NT2/D1 (cell line): ENCODE data around the gene NSUN2.

Experiments used
- DNase-seq: peaks from one replicate; pipeline ENCODE4 v3.0.0-alpha.2; 2011; ENCODE audit warnings: low read depth, low spot score
- H3K27me3 ChIP-seq: 2 replicates; pipeline ENCODE4 v1.6.0; 2011; ENCODE audit warnings: mild to moderate bottlenecking; ENCODE audit not compliant: insufficient read length, insufficient read depth
- H3K36me3 ChIP-seq: 2 replicates; pipeline ENCODE4 v1.6.1; 2011; ENCODE audit warnings: mild to moderate bottlenecking, low read length, mixed read lengths; ENCODE audit not compliant: insufficient read depth, insufficient read length
- H3K4me1 ChIP-seq: 2 replicates; pipeline ENCODE4 v1.5.1; 2011; ENCODE audit not compliant: insufficient read depth, insufficient read length
- H3K4me3 ChIP-seq: 2 replicates; pipeline ENCODE4 v1.5.1; 2011; ENCODE audit warnings: low read depth; ENCODE audit not compliant: insufficient read length
- H3K9ac ChIP-seq: 2 replicates; pipeline ENCODE4 v1.6.0; 2011; ENCODE audit warnings: low read depth; ENCODE audit not compliant: insufficient read length
- H3K9me3 ChIP-seq: 2 replicates; pipeline ENCODE4 v1.5.1; 2011; ENCODE audit warnings: mild to moderate bottlenecking, low read length; ENCODE audit not compliant: insufficient read depth
- SUZ12 ChIP-seq: IDR thresholded peaks from 2 replicates; pipeline ENCODE4 v1.6.1; 2011; ENCODE audit not compliant: insufficient read length, insufficient read depth; ENCODE audit errors: extremely low read depth
- YY1 ChIP-seq: IDR thresholded peaks from 2 replicates; pipeline ENCODE4 v1.6.1; 2011; ENCODE audit not compliant: insufficient read length, insufficient read depth
- ZNF274 ChIP-seq: IDR thresholded peaks from 2 replicates; pipeline ENCODE4 v1.6.1; 2011; ENCODE audit warnings: mild to moderate bottlenecking, low read depth, low read length

Gene NSUN2

DNA sequence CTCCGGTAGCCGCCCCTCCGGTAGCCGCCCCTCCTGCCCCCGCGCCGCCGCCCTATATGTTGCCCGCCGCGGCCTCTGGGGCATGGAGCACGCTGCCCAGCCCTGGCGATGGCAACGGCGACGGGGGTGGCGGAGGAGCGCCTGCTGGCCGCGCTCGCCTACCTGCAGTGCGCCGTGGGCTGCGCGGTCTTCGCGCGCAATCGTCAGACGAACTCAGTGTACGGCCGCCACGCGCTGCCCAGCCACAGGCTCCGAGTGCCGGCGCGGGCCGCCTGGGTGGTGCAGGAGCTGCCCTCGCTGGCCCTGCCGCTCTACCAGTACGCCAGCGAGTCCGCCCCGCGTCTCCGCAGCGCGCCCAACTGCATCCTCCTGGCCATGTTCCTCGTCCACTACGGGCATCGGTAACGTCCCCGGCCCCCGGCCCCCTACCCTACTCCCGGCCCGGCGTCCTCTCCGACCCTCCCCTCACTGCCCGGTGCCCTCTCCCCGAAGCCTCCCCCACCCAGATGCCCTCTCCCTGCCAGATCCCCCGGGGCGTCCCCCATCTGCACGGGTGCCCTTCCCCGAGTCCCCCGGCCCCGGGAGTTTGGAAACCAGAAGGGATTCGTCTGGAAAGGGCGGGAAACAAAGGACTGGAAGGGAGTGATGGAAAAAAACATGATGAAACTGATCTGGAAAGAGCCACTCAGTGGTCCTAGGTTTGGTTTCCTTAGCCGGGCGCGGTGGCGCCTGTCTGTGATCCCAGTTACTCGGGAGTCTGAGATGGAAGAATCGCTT is 813 bp upstream of the NSUN2 start:
- no peak for DNase-seq
- Histone ChIP-seq H3K4me3 (peak overlapping the region; percentile 78), H3K4me1 (peaks cover 4% of the 10 kb centered on the region), H3K9me3 (no peaks in the 10 kb centered on the region), H3K36me3 (peaks cover 48% of the 10 kb centered on the region), H3K9ac (peak overlapping the region; percentile 85), H3K27me3 (no peaks in the 10 kb centered on the region)
- TF ChIP-seq SUZ12 (no peak), ZNF274 (no peak), YY1 (no peak)

DNA sequence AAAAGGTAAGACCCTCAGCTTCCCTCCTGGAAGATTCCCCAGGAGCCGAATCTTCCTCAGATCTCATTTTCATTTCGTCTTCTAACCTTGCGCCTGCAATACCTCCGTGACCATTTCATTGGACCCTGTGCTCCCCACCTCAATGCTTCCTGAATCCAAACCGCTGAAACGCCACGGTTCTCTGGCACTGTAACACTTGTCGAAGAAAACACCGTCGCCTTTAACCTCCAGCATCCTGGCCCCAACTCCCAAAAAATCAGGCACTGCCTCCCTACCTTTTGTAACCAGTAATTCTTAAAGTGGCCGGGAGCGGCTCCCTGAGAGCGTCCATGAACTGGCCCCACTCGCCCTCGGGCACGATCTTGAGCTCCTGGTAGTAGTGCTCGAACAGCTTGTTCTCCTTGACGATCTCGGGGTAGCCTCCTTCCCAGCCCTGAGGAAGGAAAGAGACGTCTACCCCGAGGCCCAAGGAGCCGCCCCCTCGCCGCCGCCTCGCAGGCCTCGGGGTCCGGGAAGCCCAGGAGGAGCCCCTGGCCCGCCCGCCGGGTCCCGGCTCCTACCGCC is 438 bp downstream of the NSUN2 start:
- Histone ChIP-seq H3K9ac (peak overlapping the region; percentile 93), H3K4me3 (peak overlapping the region; percentile 78), H3K27me3 (no peaks in the 10 kb centered on the region), H3K9me3 (no peaks in the 10 kb centered on the region), H3K36me3 (peaks cover 56% of the 10 kb centered on the region), H3K4me1 (peaks cover 4% of the 10 kb centered on the region)
- DNase-seq = no peak
- no peak for TF ChIP-seq YY1
- TF ChIP-seq ZNF274 = no peak
- TF ChIP-seq SUZ12 = no peak

DNA sequence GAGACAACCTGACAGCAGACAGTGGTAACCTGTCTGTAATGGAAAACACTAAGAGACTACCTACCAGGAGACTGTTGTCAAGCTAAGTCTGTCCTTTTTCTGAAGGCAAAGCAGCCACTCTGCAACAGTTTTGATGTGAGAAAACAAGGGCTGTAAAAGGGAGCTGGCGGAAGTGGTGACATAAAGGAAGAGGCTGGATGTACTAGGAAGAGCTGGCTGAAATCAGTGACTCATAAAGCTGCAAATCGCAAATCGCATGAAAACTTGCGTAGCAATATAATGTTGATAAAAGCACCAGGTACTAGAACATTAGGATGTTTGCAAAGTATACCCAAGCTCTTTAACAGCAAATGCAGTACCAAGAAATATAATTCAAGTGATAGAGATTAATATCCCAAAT is 1.4 kb downstream of the NSUN2 start:
- Histone ChIP-seq H3K27me3 (no peaks in the 10 kb centered on the region), H3K9ac (no peak overlapping the region), H3K4me3 (peak overlapping the region; percentile 78), H3K4me1 (no peaks in the 10 kb centered on the region), H3K9me3 (no peaks in the 10 kb centered on the region), H3K36me3 (peaks cover 64% of the 10 kb centered on the region)
- TF ChIP-seq YY1 (no peak), SUZ12 (no peak), ZNF274 (no peak)
- DNase-seq = no peak

DNA sequence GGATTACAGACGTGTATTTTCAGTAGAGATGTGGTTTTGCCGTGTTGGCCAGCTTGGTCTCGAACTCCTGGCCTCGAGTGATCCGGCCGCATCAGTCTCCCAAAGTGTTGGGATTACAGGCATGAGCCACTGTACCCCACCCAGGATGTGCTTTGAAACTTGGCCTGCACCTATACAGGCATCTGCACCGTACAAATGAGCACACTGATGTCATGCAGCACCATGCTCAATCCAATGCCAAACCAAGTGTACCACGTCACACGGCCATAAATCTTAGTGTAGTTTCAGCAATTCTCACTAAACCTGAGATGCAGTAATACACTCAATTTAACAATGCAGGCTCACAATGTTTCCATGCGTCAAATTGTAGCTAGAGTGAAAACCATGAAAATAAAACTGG is 6.3 kb downstream of the NSUN2 start:
- Histone ChIP-seq H3K4me1 (no peaks in the 10 kb centered on the region), H3K4me3 (no peak overlapping the region), H3K9ac (no peak overlapping the region), H3K9me3 (peaks cover 13% of the 10 kb centered on the region), H3K36me3 (peaks cover 97% of the 10 kb centered on the region), H3K27me3 (no peaks in the 10 kb centered on the region)
- no peak for TF ChIP-seq YY1
- no peak for TF ChIP-seq ZNF274
- TF ChIP-seq SUZ12 = no peak
- no peak for DNase-seq

DNA sequence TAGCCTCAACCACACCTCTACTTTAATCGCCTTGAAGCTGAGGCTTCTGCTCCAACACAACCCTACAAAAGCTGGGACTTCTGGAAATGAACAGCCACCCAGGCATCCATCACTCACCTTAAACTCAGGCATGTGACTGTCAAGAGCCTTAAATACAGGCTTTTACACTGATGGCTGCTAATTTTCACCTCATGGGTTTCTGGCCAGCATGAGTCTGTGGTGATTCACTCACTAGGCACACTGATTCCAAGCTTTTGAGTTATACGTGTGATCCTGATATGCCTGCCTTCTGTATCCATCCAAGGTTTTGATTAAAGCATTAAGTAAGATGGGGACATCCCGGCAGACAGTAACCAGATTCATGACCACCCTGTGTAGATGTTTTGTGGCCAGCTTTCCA is 8.9 kb downstream of the NSUN2 start:
- peaks cover 13% of the 10 kb centered on the region for H3K9me3 ChIP-seq
- H3K4me1 ChIP-seq = no peaks in the 10 kb centered on the region
- H3K4me3 ChIP-seq = no peak overlapping the region
- TF ChIP-seq SUZ12 = no peak
- no peak for TF ChIP-seq ZNF274
- no peak for TF ChIP-seq YY1
- DNase-seq = no peak
- no peak overlapping the region for H3K9ac ChIP-seq
- peaks cover 94% of the 10 kb centered on the region for H3K36me3 ChIP-seq
- no peaks in the 10 kb centered on the region for H3K27me3 ChIP-seq

DNA sequence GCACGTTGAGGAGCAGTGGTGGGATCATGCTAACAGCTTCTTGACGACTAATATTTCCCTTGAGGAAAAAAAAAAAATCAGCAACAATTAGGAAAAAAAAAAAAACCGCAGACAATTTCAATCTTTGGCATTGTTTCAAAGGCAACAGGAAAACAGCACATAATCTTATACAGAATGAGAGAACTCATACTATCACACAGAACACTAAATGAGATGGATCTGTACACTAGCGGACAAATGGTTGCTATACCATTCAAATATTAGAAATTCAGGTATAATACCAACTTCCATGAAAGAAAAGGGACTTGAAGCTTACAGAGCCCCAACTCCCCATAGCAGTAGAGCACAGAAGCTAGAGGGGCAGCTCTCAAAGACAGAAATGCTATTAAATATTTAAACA is 9.6 kb downstream of the NSUN2 start:
- Histone ChIP-seq H3K36me3 (peaks cover 94% of the 10 kb centered on the region), H3K9ac (no peak overlapping the region), H3K4me3 (no peak overlapping the region), H3K4me1 (no peaks in the 10 kb centered on the region), H3K9me3 (peaks cover 13% of the 10 kb centered on the region), H3K27me3 (no peaks in the 10 kb centered on the region)
- no peak for TF ChIP-seq YY1
- no peak for TF ChIP-seq SUZ12
- TF ChIP-seq ZNF274 = no peak
- DNase-seq = no peak

DNA sequence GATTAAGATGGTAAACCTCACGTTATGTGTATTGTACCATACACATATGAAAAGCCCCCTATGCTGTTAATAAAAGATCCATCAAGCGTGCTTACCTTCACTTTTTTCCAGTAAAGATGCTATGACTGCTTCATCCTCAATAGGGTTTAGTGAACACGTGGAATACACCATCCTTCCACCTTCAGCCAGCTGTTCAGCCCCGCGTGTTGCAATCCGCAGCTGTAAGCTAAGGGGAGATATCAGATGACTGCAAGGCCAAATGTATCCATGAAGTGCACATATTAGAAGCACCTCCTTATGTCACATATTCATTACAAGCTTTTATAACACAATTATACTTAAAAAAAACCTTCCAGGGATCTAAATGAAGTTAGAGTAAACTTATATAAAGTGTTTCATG is 16.2 kb downstream of the NSUN2 start:
- TF ChIP-seq YY1 (no peak), SUZ12 (no peak), ZNF274 (no peak)

More for the DNA sequence above, 16.2 kb downstream of the NSUN2 start:
- H3K9ac ChIP-seq = no peak overlapping the region
- H3K4me3 ChIP-seq = no peak overlapping the region
- H3K36me3 ChIP-seq = peaks cover 89% of the 10 kb centered on the region
- no peaks in the 10 kb centered on the region for H3K27me3 ChIP-seq
- H3K9me3 ChIP-seq = no peaks in the 10 kb centered on the region
- no peaks in the 10 kb centered on the region for H3K4me1 ChIP-seq
- no peak for DNase-seq
